B cell (primary cell): ENCODE measurements around the gene STRBP. TPM values are rescaled to one million over a fixed set of nuclear protein-coding genes. Genes with fewer than 3 reads are reported as not detected.

Experiments
- ATAC-seq: fragments of 200-7000 bp; cut with Tn5 transposase; one replicate; pipeline ENCODE4 v1.10.0; 2021; ENCODE audit warnings: low read depth, mild to moderate bottlenecking, moderate number of reproducible peaks, moderate library complexity
- CTCF ChIA-PET: fragments of 350-600 bp; sonication (Branson Sonifier 250); formaldehyde crosslinking; loops from one replicate; lab custom pipeline; 2021; ENCODE audit warnings: antibody characterized with exemption, inconsistent platforms; lab: Charles Lee
- POLR2A ChIA-PET: fragments of 350-600 bp; sonication (Branson Sonifier 250); formaldehyde crosslinking; loops from one replicate; lab custom pipeline; 2021; ENCODE audit warnings: antibody characterized with exemption; lab: Charles Lee
- DNase-seq: peaks from one replicate; pipeline ENCODE4 v3.0.0; 2013
- H2AFZ ChIP-seq: 2 replicates; pipeline ENCODE4 v1.6.1; 2012; ENCODE audit warnings: mild to moderate bottlenecking, low read depth, low read length; ENCODE audit not compliant: insufficient read depth, poor library complexity, severe bottlenecking
- H3K27ac ChIP-seq, 2 donors: 1 replicate in 1 of 2; 2 replicates in 1 of 2; pipeline ENCODE4 v1.5.1; 2012 to 2013; ENCODE audit warnings: low read length in 2 of 2, mild to moderate bottlenecking in 2 of 2, moderate library complexity in 1 of 2
- H3K27me3 ChIP-seq, 4 experiments: fragments of 200-600 bp in 1 of 4; sonication (generic) in 1 of 4; replicated peaks in 1 of 4; 1 replicate in 2 of 4; 2 replicates in 2 of 4; pipeline versions ENCODE4 v1.6.1 to v1.7.0; 2013 to 2016; ENCODE audit warnings: low read length in 3 of 4, mild to moderate bottlenecking in 2 of 4, mixed read lengths in 1 of 4, moderate library complexity in 1 of 4; ENCODE audit not compliant: insufficient read depth in 4 of 4, control insufficient read depth in 3 of 4; ENCODE audit errors: control extremely low read depth in 1 of 4
- H3K36me3 ChIP-seq, 2 experiments: replicated peaks in 1 of 2; 1 replicate in 1 of 2; 2 replicates in 1 of 2; pipeline versions ENCODE4 v1.6.1 to v1.7.1; 2013; ENCODE audit warnings: low read length in 1 of 2; ENCODE audit not compliant: insufficient read depth in 2 of 2, control insufficient read depth in 1 of 2; ENCODE audit errors: control extremely low read depth in 1 of 2, extremely low read depth in 1 of 2
- H3K4me1 ChIP-seq, 2 donors: fragments of 200-600 bp in 1 of 2; sonication (generic) in 1 of 2; 1 replicate in 1 of 2; 2 replicates in 1 of 2; pipeline versions ENCODE4 v1.5.1 to v1.6.1; 2013 to 2017; ENCODE audit warnings: low read length in 2 of 2; ENCODE audit not compliant: control insufficient read depth in 2 of 2, insufficient read depth in 2 of 2
- H3K4me2 ChIP-seq: replicated peaks from 2 replicates; pipeline ENCODE3; 2012; ENCODE audit warnings: mild to moderate bottlenecking, low read depth, low read length; ENCODE audit not compliant: poor library complexity, severe bottlenecking
- H3K4me3 ChIP-seq, 5 experiments: fragments of 200-600 bp in 1 of 5; sonication (generic) in 1 of 5; 1 replicate in 3 of 5; 2 replicates in 2 of 5; pipeline versions ENCODE4 v1.5.1 to v1.7.0; 2011 to 2016; ENCODE audit warnings: low read length in 4 of 5, mild to moderate bottlenecking in 4 of 5, low read depth in 2 of 5, control low read depth in 1 of 5, moderate library complexity in 1 of 5; ENCODE audit not compliant: insufficient read depth in 1 of 5; ENCODE audit errors: control extremely low read depth in 1 of 5, extremely low read depth in 1 of 5
- H3K79me2 ChIP-seq: fragments of 200-600 bp; sonication (generic); one replicate; pipeline ENCODE4 v1.6.0; 2016; ENCODE audit warnings: low read length; ENCODE audit not compliant: control insufficient read depth, insufficient read depth
- H3K9ac ChIP-seq: fragments of 200-600 bp; sonication (generic); 2 replicates; pipeline ENCODE4 v1.6.1; 2017; ENCODE audit warnings: mild to moderate bottlenecking, low read length, moderate library complexity
- H3K9me3 ChIP-seq, 3 donors: one replicate each; pipeline versions ENCODE4 v1.6.1 to v1.7.1; 2013; ENCODE audit warnings: low read length in 2 of 3; ENCODE audit not compliant: control insufficient read depth in 2 of 3, insufficient read depth in 1 of 3; ENCODE audit errors: control extremely low read depth in 1 of 3
- H4K20me1 ChIP-seq: 2 replicates; pipeline ENCODE4 v1.6.0; 2012; ENCODE audit warnings: mild to moderate bottlenecking, low read length; ENCODE audit not compliant: insufficient read depth, control insufficient read depth, poor library complexity, severe bottlenecking
- H3K27ac Mint-ChIP-seq: one replicate; pipeline ENCODE4 v1.8.0; 2021; ENCODE audit warnings: mixed read lengths
- H3K27me3 Mint-ChIP-seq: one replicate; pipeline ENCODE4 v1.8.0; 2021; ENCODE audit warnings: mixed read lengths
- H3K4me1 Mint-ChIP-seq: one replicate; pipeline ENCODE4 v1.8.0; 2021; ENCODE audit warnings: mixed read lengths
- H3K4me3 Mint-ChIP-seq: one replicate; pipeline ENCODE4 v1.8.0; 2021; ENCODE audit warnings: mixed read lengths
- H3K9me3 Mint-ChIP-seq: one replicate; pipeline ENCODE4 v1.8.0; 2022; ENCODE audit warnings: mixed read lengths; ENCODE audit not compliant: insufficient read depth
- EZH2 ChIP-seq: IDR thresholded peaks from 2 replicates; pipeline ENCODE4 v1.6.1; 2012; ENCODE audit warnings: borderline replicate concordance, low read depth, mild to moderate bottlenecking, moderate library complexity, low read length; ENCODE audit not compliant: insufficient read depth, poor library complexity, severe bottlenecking
- WGBS: methylation state at CpG from one replicate; pipeline ENCODE4 v1.1.5; 2013; ENCODE audit warnings: missing lambda C conversion rate; ENCODE audit not compliant: insufficient coverage; 5-methylcytosine and 5-hydroxymethylcytosine counted together
- intact Hi-C: fragments of 100-400 bp; cut with micrococcal nuclease; formaldehyde crosslinking; loops from one replicate; pipeline ENCODE4 v1.10.0; 2022
- polyA plus RNA-seq: library from polyadenylated mRNA; depleted of rRNA; stranded (reverse); fragments of >200 nt; gene quantifications from 2 replicates; pipeline ENCODE4 v1.2.3, GENCODE V29; 2012
- total RNA-seq, 2 donors: library from RNA; stranded (reverse); fragments of 120-200 nt in 1 of 2; gene quantifications; 1 replicate in 1 of 2; 2 replicates in 1 of 2; pipeline versions ENCODE4 v1.2.3 to v1.2.4, GENCODE V29; 2013 to 2022
- TF ChIP-seq, protein P1 (sequence below): fragments of 200-600 bp; IDR thresholded peaks from one replicate; pipeline ENCODE4 v1.8.0; 2022; ENCODE audit warnings: antibody characterized with exemption, mild to moderate bottlenecking

Gene STRBP
- total and polyA plus RNA-seq, 2 donors (not counting 1 experiment from before 2014, with no cell fraction given), result 39.1 to 189 TPM

DNA sequence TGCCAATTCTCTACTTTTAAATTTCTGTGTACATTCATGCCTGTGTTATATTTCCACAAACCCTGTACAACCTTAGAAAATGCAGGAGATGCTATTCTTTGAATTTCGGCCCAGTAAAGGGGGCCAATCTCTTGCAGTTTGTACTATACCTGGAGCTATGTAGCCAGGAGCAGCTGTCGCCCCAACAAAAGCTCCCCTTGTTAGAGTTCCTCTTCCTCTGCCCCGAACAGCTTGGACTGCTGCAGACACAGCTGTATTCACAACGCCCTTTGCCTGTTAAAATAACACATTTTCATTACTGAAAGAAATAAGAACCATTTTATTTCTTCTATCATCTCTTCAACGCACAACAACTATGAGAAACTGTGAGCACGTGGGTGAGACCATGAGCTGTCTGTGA is 135.7 kb downstream of the STRBP start:
- H3K4me2 ChIP-seq, result no peak overlapping the region
- DNase-seq (no peak), ATAC-seq (no peak)
- H3K27me3 ChIP-seq, result no peaks in the 10 kb centered on the region
- H4K20me1 ChIP-seq, result no peaks in the 10 kb centered on the region
- intact Hi-C loops, result loop anchor here (5.0 kb wide), 1 partner anchor 35 kb away; no protein-coding TSS in a partner anchor
- no peaks in the 10 kb centered on the region for H3K9me3 ChIP-seq
- CTCF ChIA-PET, result interaction anchor here (0.8 to 1.6 kb wide), 2 partner anchors 50 to 217 kb away, joined by 3 to 4 read pairs; no protein-coding TSS in a partner anchor
- POLR2A ChIA-PET, result no interaction called here
- H3K4me3 Mint-ChIP-seq, result no peak overlapping the region
- H3K4me3 ChIP-seq, result no peak overlapping the region
- 90% methylated on average over 2 of the region's 6 CpGs for WGBS
- TF ChIP-seq, protein P1, sequence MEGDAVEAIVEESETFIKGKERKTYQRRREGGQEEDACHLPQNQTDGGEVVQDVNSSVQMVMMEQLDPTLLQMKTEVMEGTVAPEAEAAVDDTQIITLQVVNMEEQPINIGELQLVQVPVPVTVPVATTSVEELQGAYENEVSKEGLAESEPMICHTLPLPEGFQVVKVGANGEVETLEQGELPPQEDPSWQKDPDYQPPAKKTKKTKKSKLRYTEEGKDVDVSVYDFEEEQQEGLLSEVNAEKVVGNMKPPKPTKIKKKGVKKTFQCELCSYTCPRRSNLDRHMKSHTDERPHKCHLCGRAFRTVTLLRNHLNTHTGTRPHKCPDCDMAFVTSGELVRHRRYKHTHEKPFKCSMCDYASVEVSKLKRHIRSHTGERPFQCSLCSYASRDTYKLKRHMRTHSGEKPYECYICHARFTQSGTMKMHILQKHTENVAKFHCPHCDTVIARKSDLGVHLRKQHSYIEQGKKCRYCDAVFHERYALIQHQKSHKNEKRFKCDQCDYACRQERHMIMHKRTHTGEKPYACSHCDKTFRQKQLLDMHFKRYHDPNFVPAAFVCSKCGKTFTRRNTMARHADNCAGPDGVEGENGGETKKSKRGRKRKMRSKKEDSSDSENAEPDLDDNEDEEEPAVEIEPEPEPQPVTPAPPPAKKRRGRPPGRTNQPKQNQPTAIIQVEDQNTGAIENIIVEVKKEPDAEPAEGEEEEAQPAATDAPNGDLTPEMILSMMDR, result no peak
- TF ChIP-seq EZH2, result no peak
- peaks cover 0 to 6% of the 10 kb centered on the region in 2 donors for H3K4me1 ChIP-seq
- peaks cover 17% of the 10 kb centered on the region for H3K4me1 Mint-ChIP-seq
- no peak overlapping the region for H3K9ac ChIP-seq
- no peak overlapping the region for H2AFZ ChIP-seq
- peaks cover 3 to 86% of the 10 kb centered on the region in 2 experiments for H3K36me3 ChIP-seq
- H3K27me3 Mint-ChIP-seq, result no peaks in the 10 kb centered on the region
- H3K27ac Mint-ChIP-seq, result no peak overlapping the region
- no peak overlapping the region for H3K27ac ChIP-seq
- no peaks in the 10 kb centered on the region for H3K79me2 ChIP-seq
- H3K9me3 Mint-ChIP-seq, result no peaks in the 10 kb centered on the region

GRCh38 chr9:123131993-123132392 is 136.4 kb downstream of the STRBP start:
- H3K4me3 Mint-ChIP-seq, result no peak overlapping the region
- ATAC-seq (no peak), DNase-seq (no peak)
- no peaks in the 10 kb centered on the region for H3K9me3 Mint-ChIP-seq
- Histone ChIP-seq H3K4me2 (no peak overlapping the region), H3K9me3 (no peaks in the 10 kb centered on the region), H3K9ac (no peak overlapping the region), H3K36me3 (peaks cover 3 to 92% of the 10 kb centered on the region in 2 experiments), H3K79me2 (no peaks in the 10 kb centered on the region), H3K27ac (no peak overlapping the region), H3K27me3 (no peaks in the 10 kb centered on the region), H3K4me3 (no peak overlapping the region), H3K4me1 (peaks cover 0 to 11% of the 10 kb centered on the region in 2 donors), H2AFZ (no peak overlapping the region), H4K20me1 (no peaks in the 10 kb centered on the region)
- H3K27ac Mint-ChIP-seq, result no peak overlapping the region
- H3K4me1 Mint-ChIP-seq, result peaks cover 22% of the 10 kb centered on the region
- intact Hi-C loops, result loop anchor here (5.0 kb wide), 1 partner anchor 35 kb away; no protein-coding TSS in a partner anchor
- ChIA-PET CTCF (interaction anchor here (0.8 to 1.6 kb wide), 2 partner anchors 50 to 218 kb away, joined by 3 to 4 read pairs; no protein-coding TSS in a partner anchor), POLR2A (no interaction called here)
- TF ChIP-seq, protein P1, result no peak
- H3K27me3 Mint-ChIP-seq, result no peaks in the 10 kb centered on the region
